Neural progenitor cell (in vitro differentiated cells): ENCODE data around the gene SUPT3H. TPM values are rescaled to one million over a fixed set of nuclear protein-coding genes. Genes with fewer than 3 reads are reported as not detected.

Experiments
- DNase-seq: peaks from one replicate; pipeline ENCODE4 v3.0.0-alpha.2; 2016; ENCODE audit warnings: low spot score
- H2AFZ ChIP-seq: fragments of 200-600 bp; sonication (generic); replicated peaks from 2 replicates; pipeline ENCODE4 v1.6.1; 2016; ENCODE audit warnings: antibody characterized with exemption
- H3F3A ChIP-seq: fragments of 200-600 bp; sonication (generic); 2 replicates; pipeline ENCODE4 v1.6.1; 2016; ENCODE audit warnings: antibody characterized with exemption, low read depth
- H3K27ac ChIP-seq: fragments of 200-600 bp; sonication (generic); 2 replicates; pipeline ENCODE4 v1.5.1; 2016; ENCODE audit warnings: mild to moderate bottlenecking
- H3K27me3 ChIP-seq: fragments of 200-600 bp; sonication (generic); 2 replicates; pipeline ENCODE4 v1.6.1; 2016; ENCODE audit warnings: mild to moderate bottlenecking, moderate library complexity
- H3K36me3 ChIP-seq: fragments of 200-600 bp; sonication (generic); 2 replicates; pipeline ENCODE4 v1.5.1; 2016
- H3K4me1 ChIP-seq: fragments of 200-600 bp; sonication (generic); 2 replicates; pipeline ENCODE4 v1.6.1; 2016; ENCODE audit warnings: mixed run types
- H3K4me2 ChIP-seq: fragments of 200-600 bp; sonication (generic); 2 replicates; pipeline ENCODE4 v1.6.1; 2016
- H3K4me3 ChIP-seq: fragments of 200-600 bp; sonication (generic); 2 replicates; pipeline ENCODE4 v1.5.1; 2016
- H3K79me2 ChIP-seq: fragments of 200-600 bp; sonication (generic); 2 replicates; pipeline ENCODE4 v1.6.1; 2016; ENCODE audit warnings: low read depth
- H3K9ac ChIP-seq: fragments of 200-600 bp; sonication (generic); 2 replicates; pipeline ENCODE4 v1.6.1; 2016
- H3K9me3 ChIP-seq: fragments of 200-600 bp; sonication (generic); 2 replicates; pipeline ENCODE4 v1.5.1; 2016; ENCODE audit warnings: low read depth
- H4K20me1 ChIP-seq: fragments of 200-600 bp; sonication (generic); 2 replicates; pipeline ENCODE4 v1.6.1; 2016; ENCODE audit warnings: low read depth
- H3K27ac Mint-ChIP-seq: 3 replicates; pipeline ENCODE4 v1.8.0; 2021; ENCODE audit warnings: mixed read lengths
- H3K27me3 Mint-ChIP-seq: 2 replicates; pipeline ENCODE4 v1.8.0; 2022; ENCODE audit warnings: low read depth, mild to moderate bottlenecking, inconsistent platforms, moderate library complexity, mixed read lengths; ENCODE audit not compliant: insufficient read depth
- H3K36me3 Mint-ChIP-seq: 3 replicates; pipeline ENCODE4 v1.8.0; 2021; ENCODE audit warnings: mixed read lengths
- H3K4me1 Mint-ChIP-seq: 3 replicates; pipeline ENCODE4 v1.8.0; 2021; ENCODE audit warnings: mixed read lengths
- H3K4me3 Mint-ChIP-seq: 3 replicates; pipeline ENCODE4 v1.8.0; 2021; ENCODE audit warnings: mild to moderate bottlenecking, moderate library complexity, mixed read lengths
- H3K9me3 Mint-ChIP-seq: 3 replicates; pipeline ENCODE4 v1.8.0; 2020; ENCODE audit warnings: mixed read lengths
- EZH2 ChIP-seq: fragments of 200-600 bp; sonication (generic); IDR thresholded peaks from 2 replicates; pipeline ENCODE4 v1.6.1; 2017; ENCODE audit warnings: antibody characterized with exemption, mild to moderate bottlenecking, moderate library complexity
- EZH2phosphoT487 ChIP-seq: fragments of 200-600 bp; sonication (generic); IDR thresholded peaks from 2 replicates; pipeline ENCODE4 v1.6.1; 2017; ENCODE audit warnings: antibody characterized with exemption
- total RNA-seq: library from RNA; depleted of rRNA; stranded (reverse); fragments of >200 nt; gene quantifications from 2 replicates; pipeline ENCODE4 v1.2.3, GENCODE V29; 2015; ENCODE audit warnings: low replicate concordance
- TF ChIP-seq, protein P1 (sequence below): fragments of 200-600 bp; sonication (generic); IDR thresholded peaks from 2 replicates; pipeline ENCODE4 v1.5.1; 2017; ENCODE audit warnings: antibody characterized with exemption, mild to moderate bottlenecking

The SUPT3H gene
- total RNA-seq, 1 donor from 2014 or later, result 16.3 TPM

DNA sequence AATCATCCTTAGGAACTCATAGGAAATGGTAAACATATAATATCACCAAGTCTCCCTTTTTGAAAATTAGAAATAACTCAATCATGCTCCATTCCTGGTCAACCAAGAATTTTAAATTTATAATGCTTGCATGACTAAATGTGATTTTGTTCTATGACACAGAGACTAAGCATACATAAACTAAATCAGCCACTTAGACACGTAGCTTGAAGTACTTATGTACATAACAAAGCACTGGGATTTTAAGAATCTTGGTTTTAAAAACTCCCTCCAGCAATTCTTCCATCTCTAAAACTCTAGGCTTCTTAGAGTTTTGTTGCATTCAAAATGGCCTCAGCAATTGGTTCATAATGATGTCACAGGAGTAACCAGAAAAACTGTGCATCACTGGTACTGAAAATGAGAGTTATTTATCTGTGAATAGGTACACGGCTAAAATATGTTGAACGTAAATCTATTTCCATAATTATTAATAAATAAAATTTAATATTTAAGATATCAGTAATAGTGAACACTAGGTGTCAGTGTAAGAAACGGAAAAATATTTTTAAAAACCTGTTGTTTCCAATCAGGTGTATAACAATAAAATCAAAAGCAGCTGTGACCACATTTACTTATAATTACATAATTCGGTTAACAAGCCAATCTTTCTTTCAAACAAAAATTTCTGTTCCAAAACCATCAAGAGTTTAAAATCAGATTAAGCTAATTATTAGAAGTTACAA lies 291.2 kb downstream of the SUPT3H start:
- Histone ChIP-seq H3K9me3 (no peaks in the 10 kb centered on the region), H3K79me2 (no peaks in the 10 kb centered on the region), H3K36me3 (no peaks in the 10 kb centered on the region), H2AFZ (no peak overlapping the region), H3K27me3 (no peaks in the 10 kb centered on the region), H3K9ac (no peak overlapping the region), H4K20me1 (no peaks in the 10 kb centered on the region), H3K4me2 (no peak overlapping the region), H3F3A (no peaks in the 10 kb centered on the region), H3K27ac (no peak overlapping the region), H3K4me1 (no peaks in the 10 kb centered on the region), H3K4me3 (no peak overlapping the region)
- DNase-seq, result no peak
- Mint-ChIP-seq H3K36me3 (no peaks in the 10 kb centered on the region), H3K27me3 (no peaks in the 10 kb centered on the region), H3K4me1 (no peaks in the 10 kb centered on the region), H3K9me3 (no peaks in the 10 kb centered on the region), H3K27ac (no peak overlapping the region), H3K4me3 (no peak overlapping the region)
- TF ChIP-seq, protein P1, sequence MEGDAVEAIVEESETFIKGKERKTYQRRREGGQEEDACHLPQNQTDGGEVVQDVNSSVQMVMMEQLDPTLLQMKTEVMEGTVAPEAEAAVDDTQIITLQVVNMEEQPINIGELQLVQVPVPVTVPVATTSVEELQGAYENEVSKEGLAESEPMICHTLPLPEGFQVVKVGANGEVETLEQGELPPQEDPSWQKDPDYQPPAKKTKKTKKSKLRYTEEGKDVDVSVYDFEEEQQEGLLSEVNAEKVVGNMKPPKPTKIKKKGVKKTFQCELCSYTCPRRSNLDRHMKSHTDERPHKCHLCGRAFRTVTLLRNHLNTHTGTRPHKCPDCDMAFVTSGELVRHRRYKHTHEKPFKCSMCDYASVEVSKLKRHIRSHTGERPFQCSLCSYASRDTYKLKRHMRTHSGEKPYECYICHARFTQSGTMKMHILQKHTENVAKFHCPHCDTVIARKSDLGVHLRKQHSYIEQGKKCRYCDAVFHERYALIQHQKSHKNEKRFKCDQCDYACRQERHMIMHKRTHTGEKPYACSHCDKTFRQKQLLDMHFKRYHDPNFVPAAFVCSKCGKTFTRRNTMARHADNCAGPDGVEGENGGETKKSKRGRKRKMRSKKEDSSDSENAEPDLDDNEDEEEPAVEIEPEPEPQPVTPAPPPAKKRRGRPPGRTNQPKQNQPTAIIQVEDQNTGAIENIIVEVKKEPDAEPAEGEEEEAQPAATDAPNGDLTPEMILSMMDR, result no peak
- no peak for TF ChIP-seq EZH2

DNA sequence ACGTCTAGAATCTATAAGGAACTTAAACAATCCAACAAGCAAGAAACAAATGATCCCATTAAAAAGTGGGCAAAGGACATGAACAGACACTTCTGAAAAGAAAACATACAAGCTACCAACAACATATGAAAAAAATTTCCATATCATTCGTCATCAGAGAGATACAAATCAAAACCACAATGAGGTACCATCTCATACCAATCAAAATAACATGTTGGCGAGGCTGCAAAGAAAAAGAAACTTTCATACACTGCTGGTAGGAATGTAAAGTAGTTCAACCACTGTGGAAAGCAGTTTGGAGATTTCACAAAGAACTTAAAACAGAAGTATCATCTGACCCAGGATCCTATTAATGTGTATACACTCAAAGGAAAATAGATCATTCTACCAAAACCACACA lies 293.5 kb downstream of the SUPT3H start:
- Histone ChIP-seq H3K9me3 (no peaks in the 10 kb centered on the region), H3K36me3 (no peaks in the 10 kb centered on the region), H3K27me3 (no peaks in the 10 kb centered on the region), H3F3A (no peaks in the 10 kb centered on the region), H4K20me1 (no peaks in the 10 kb centered on the region), H2AFZ (no peak overlapping the region), H3K4me2 (no peak overlapping the region), H3K4me1 (no peaks in the 10 kb centered on the region), H3K79me2 (no peaks in the 10 kb centered on the region), H3K9ac (no peak overlapping the region), H3K4me3 (no peak overlapping the region), H3K27ac (no peak overlapping the region)
- no peak for DNase-seq
- no peaks in the 10 kb centered on the region for H3K27me3 Mint-ChIP-seq
- H3K36me3 Mint-ChIP-seq, result no peaks in the 10 kb centered on the region
- no peaks in the 10 kb centered on the region for H3K4me1 Mint-ChIP-seq
- no peak overlapping the region for H3K4me3 Mint-ChIP-seq
- TF ChIP-seq, protein P1, result no peak
- TF ChIP-seq EZH2, result no peak
- no peak for TF ChIP-seq EZH2phosphoT487
- peaks cover 6% of the 10 kb centered on the region for H3K9me3 Mint-ChIP-seq
- H3K27ac Mint-ChIP-seq, result no peak overlapping the region

DNA sequence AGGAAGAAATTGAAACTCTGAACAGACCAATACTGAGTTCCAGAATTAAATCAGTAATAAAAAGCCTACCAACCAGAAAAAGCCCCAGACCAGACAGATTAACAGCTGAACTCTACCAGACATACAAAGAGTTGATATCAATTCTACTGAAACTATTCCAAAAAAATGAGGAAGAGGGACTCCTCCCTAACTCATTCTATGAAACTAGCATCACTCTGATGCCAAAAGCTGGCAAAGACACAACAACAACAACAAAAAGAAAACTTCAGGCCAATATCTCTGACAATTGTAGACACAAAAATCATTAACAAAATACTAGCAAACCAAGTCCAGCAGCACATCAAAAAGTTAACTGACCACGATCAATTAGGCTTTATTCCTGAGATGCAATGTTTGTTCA lies 295.6 kb downstream of the SUPT3H start:
- no peaks in the 10 kb centered on the region for H3K4me1 ChIP-seq
- DNase-seq, result no peak
- no peak overlapping the region for H3K4me3 ChIP-seq
- H2AFZ ChIP-seq, result no peak overlapping the region
- Mint-ChIP-seq H3K4me1 (no peaks in the 10 kb centered on the region), H3K9me3 (peaks cover 22% of the 10 kb centered on the region), H3K36me3 (peaks cover 4% of the 10 kb centered on the region), H3K4me3 (no peak overlapping the region), H3K27ac (no peak overlapping the region), H3K27me3 (no peaks in the 10 kb centered on the region)
- H3K36me3 ChIP-seq, result no peaks in the 10 kb centered on the region
- H4K20me1 ChIP-seq, result no peaks in the 10 kb centered on the region
- TF ChIP-seq EZH2phosphoT487, result no peak
- no peak for TF ChIP-seq EZH2
- H3F3A ChIP-seq, result no peaks in the 10 kb centered on the region
- no peak overlapping the region for H3K9ac ChIP-seq
- H3K27me3 ChIP-seq, result no peaks in the 10 kb centered on the region
- H3K9me3 ChIP-seq, result no peaks in the 10 kb centered on the region
- no peak overlapping the region for H3K27ac ChIP-seq
- H3K79me2 ChIP-seq, result no peaks in the 10 kb centered on the region
- no peak overlapping the region for H3K4me2 ChIP-seq

DNA sequence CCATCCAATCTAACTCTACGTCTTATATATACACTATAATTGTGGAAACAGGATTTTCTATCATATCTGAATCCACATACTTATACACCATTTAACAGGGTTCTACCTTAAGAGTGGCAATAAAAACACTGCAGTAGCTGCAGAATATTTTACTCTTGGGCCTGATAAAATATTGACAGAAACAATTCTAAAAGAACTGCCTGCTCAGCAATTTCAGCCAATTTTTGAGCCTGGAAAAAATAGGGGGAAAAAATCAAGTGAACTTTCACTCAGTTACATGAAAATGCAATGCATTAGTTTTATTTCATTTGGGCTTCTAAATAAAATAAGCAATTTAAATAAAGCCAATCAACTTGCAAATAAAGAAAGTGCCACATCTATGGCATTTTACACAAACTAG lies 296.1 kb downstream of the SUPT3H start:
- Mint-ChIP-seq H3K9me3 (peaks cover 22% of the 10 kb centered on the region), H3K36me3 (peaks cover 4% of the 10 kb centered on the region), H3K27ac (no peak overlapping the region), H3K27me3 (no peaks in the 10 kb centered on the region), H3K4me3 (no peak overlapping the region), H3K4me1 (peaks cover 4% of the 10 kb centered on the region)
- Histone ChIP-seq H3K9ac (no peak overlapping the region), H4K20me1 (no peaks in the 10 kb centered on the region), H3K4me2 (no peak overlapping the region), H3K4me1 (peaks cover 4% of the 10 kb centered on the region), H3K27me3 (no peaks in the 10 kb centered on the region), H3K4me3 (no peak overlapping the region), H3K79me2 (no peaks in the 10 kb centered on the region), H3K36me3 (no peaks in the 10 kb centered on the region), H2AFZ (no peak overlapping the region), H3F3A (no peaks in the 10 kb centered on the region), H3K27ac (no peak overlapping the region), H3K9me3 (no peaks in the 10 kb centered on the region)
- no peak for DNase-seq
- TF ChIP-seq, protein P1, result no peak
- TF ChIP-seq EZH2phosphoT487, result no peak
- TF ChIP-seq EZH2, result no peak
